D721Med (cell line): ENCODE measurements around the gene CDCA4.
A peak's percentile ranks its signal among the peaks of the same experiment; 100 is the strongest.

Experiments
- DNase-seq: peaks from one replicate; pipeline ENCODE4 v3.0.0; 2011; ENCODE audit warnings: low spot score; ENCODE audit not compliant: insufficient read length
- FAIRE-seq: peaks from 2 replicates; lab custom pipeline; 2011; peaks lifted over from hg19 to GRCh38; lab: Jason Lieb, UNC
- TF ChIP-seq, protein P1 (sequence below): IDR thresholded peaks from 2 replicates; pipeline ENCODE4 v1.5.1; 2012; ENCODE audit warnings: mild to moderate bottlenecking, control low read depth; ENCODE audit not compliant: insufficient read depth; ENCODE audit errors: missing control alignments

CDCA4 gene

DNA sequence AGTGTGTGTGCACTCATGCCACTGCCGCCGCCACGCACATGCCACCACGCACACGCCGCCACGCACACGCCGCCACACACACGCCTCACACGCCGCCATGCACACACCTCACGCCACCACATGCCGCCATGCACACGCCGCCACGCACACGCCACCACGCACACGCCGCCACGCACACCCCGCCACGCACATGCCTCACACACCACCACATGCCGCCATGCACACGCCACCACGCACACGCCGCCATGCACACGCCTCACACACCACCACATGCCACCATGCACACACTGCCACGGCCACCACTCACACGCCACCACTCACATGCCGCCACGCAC lies 29.0 kb downstream of the CDCA4 start:
- FAIRE-seq (no peak), DNase-seq (no peak)
- TF ChIP-seq, protein P1, sequence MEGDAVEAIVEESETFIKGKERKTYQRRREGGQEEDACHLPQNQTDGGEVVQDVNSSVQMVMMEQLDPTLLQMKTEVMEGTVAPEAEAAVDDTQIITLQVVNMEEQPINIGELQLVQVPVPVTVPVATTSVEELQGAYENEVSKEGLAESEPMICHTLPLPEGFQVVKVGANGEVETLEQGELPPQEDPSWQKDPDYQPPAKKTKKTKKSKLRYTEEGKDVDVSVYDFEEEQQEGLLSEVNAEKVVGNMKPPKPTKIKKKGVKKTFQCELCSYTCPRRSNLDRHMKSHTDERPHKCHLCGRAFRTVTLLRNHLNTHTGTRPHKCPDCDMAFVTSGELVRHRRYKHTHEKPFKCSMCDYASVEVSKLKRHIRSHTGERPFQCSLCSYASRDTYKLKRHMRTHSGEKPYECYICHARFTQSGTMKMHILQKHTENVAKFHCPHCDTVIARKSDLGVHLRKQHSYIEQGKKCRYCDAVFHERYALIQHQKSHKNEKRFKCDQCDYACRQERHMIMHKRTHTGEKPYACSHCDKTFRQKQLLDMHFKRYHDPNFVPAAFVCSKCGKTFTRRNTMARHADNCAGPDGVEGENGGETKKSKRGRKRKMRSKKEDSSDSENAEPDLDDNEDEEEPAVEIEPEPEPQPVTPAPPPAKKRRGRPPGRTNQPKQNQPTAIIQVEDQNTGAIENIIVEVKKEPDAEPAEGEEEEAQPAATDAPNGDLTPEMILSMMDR: no peak

DNA sequence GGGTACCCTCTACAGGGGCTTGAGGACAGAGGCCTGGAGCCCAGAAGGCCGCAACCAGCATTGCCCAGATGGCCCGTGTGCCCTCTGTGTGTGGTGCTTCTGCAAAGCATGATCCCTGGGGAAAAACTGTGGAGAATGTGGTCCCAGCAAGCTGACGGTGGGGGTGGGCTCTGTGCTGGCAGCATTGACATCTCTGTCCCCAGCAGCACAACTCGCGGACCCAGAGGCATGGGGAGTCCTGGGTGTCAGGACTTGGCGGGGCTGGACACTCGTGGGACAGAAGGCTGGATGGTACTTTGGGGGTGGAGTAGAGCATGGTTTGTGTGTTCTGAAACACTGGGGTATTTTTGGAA lies 31.0 kb downstream of the CDCA4 start:
- FAIRE-seq: no peak
- TF ChIP-seq, protein P1: no peak
- DNase-seq: no peak

DNA sequence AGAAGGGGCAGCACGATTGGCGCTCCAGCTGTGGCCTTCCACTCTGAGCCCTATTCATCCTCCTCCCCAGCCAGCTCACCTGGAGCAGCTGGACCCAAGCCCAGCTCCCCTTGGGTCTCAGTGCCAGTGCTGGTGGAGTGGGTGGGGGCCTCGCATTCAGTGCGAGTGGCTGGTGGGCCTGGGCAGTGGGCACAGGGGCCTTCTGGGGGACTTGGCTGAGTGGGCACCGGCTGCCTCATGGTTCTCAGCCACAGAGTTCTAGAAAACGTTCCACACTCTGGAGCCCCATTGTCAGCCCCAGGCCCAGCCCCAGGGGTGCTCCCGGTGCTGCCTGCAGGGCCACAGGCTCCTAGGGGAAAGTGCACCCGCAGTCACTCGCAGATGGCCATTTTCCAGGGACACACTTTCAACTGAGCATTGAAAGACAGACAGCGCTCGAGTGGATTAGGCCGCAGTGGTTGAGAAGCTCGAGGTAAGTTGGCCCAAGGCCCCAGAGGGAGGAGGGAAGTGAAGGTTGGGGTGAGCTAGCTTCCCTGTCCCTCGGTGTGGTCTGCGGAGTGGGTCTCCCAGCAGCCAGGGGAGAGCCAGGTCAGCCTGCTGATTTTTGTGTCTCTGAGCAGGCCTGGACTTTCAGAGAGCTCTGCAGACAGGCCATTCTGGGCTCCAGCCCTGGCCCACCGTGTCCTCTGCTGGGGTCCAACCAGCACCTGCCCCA lies 31.5 kb downstream of the CDCA4 start:
- DNase-seq: no peak
- FAIRE-seq: no peak
- TF ChIP-seq, protein P1: no peak

DNA sequence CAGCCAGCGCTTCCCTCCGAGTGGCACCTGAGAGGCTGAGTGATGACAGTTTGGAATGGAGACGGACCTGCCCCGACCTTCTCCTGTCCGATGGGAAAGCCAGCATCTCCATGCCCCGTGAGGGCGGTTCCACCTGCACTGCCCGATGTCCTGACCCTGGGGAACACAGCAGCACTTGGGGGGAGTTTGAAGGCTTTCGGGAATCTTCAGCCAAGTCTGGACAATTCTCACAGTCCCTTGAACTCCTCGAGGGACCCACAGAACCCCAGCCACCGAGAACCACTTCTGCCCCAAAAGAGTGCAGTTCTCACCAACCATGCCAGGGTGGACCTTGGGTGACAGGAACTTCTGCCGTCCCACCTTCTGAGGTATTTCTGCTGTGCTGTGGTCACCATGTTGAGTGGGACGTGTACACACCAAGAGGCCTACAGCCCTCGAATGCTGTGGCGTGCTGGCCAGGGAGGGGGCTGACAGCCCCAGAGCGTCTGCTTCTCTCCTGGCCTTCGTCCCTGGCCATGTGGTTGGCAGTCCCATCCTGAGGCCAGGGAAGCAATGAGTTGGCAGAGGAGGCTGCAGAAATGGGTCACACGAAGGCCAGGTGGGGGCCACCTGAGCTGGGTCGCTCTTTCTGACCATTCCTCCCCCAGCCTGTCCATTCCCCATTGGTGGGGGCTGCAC lies 34.3 kb downstream of the CDCA4 start:
- TF ChIP-seq, protein P1: no peak
- no peak for FAIRE-seq
- no peak for DNase-seq

DNA sequence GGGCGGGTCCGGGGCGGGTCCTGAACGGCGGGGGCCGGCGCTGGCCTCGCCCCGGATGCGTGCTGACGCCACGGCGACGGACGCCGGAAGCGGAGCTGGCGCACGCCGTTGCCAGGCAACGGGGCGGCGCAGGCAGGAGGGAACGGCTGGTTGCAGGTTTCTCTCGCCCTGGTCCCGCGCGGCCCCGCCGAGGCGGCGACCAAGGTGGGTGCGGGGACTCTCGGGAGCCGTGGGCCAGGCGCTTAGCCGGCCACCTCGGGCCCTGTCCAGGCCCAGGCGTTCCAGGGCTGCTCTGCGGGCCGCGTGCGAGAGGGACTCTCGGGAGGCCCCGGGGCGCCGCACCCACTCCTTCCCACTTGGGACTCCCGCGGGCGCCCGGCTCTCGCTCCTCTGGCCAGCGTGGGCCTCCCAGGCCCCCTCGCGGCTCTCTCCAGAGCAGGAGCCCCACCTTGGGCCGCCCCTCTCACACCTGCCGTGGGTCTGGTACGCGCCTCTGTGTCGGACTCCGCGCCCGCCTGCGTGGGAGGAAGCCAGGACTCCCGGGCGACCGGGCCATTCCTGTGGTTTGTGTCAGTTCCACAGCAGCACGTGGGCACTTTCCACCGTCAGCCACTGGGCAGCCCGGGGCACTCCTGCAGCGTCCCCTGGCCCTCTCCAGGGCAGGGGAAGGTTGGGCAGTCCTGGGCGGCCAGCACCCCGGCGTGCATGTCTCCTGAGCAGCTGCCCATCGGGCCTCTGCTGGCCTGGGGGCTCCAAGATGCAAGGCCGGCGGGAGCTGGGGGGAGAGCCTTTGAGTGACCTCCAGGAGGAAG lies 35.0 kb downstream of the CDCA4 start, which contains the start of gene CLBA1:
TSS of gene CLBA1 (plus strand) at position 114 of the 812 bp plus-strand sequence. CDS start at position 758, 644 bp downstream.
- FAIRE-seq: no peak
- TF ChIP-seq, protein P1: no peak
- peak; percentile 99 for DNase-seq

DNA sequence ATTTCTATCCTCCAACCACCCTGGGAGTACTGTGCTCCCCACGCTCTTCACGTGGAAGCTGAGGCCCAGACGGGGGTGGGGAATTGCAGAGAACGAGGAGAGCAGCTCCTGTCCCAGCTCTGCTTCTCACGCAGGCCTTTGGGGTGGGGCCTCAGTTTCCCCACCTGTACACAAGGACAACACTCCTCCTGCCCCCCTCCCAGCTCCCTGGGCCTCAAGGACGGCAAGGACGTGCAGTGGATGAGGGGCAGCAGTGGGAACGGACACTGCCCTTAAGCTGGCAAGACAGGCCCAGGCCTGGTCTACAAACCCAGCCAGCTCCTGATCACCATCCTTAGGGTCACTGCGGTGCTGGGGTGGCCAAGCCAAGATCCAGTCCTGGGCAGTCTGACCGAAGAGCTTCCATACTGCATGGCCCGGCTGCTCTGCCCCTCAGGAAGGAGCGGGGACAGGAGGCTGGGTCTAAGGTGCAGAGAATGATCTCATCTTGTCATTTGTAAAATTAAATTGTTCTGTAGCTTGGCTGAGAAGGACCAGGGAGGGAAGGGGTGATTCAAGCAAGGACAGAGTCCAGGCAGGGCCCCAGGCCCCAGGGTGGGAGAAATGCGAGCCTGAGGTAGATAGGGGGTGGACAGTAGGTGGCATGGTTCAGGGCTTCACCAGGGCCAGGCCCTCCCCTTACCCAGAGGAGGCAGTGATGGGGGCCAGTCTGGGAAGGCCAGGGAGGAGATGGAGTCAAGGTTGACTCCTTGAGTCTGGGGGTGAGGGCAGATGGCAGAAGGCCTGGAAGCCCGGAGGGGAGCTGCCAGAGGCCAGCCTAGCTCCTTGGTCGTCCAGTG lies 36.6 kb downstream of the CDCA4 start:
- TF ChIP-seq, protein P1: no peak
- FAIRE-seq (no peak), DNase-seq (no peak)
